Ishikawa (cell line): Measurements from ENCODE around the gene CACNA2D2.

ENCODE experiments used
- CEBPB ChIP-seq: IDR thresholded peaks from 2 replicates; pipeline ENCODE4 v1.6.1; 2012
- CREB1 ChIP-seq: IDR thresholded peaks from 2 replicates; pipeline ENCODE4 v1.6.1; 2012; ENCODE audit warnings: low read depth
- EGR1 ChIP-seq: IDR thresholded peaks from 2 replicates; pipeline ENCODE4 v1.6.1; 2012
- EP300 ChIP-seq: IDR thresholded peaks from 2 replicates; pipeline ENCODE4 v1.6.1; 2012; ENCODE audit warnings: borderline replicate concordance
- FOXM1 ChIP-seq: IDR thresholded peaks from 2 replicates; pipeline ENCODE4 v1.6.1; 2012; ENCODE audit warnings: low read depth, borderline replicate concordance
- MAX ChIP-seq: IDR thresholded peaks from 2 replicates; pipeline ENCODE4 v1.6.1; 2012
- NFIC ChIP-seq: IDR thresholded peaks from 2 replicates; pipeline ENCODE4 v1.6.1; 2012
- RAD21 ChIP-seq: IDR thresholded peaks from 2 replicates; pipeline ENCODE4 v1.6.1; 2012; ENCODE audit warnings: low read depth
- TAF1 ChIP-seq: IDR thresholded peaks from 2 replicates; pipeline ENCODE4 v1.6.1; 2012; ENCODE audit warnings: low read depth, mild to moderate bottlenecking
- TCF12 ChIP-seq: IDR thresholded peaks from 2 replicates; pipeline ENCODE4 v1.6.1; 2012; ENCODE audit warnings: low read depth
- TEAD4 ChIP-seq: IDR thresholded peaks from 2 replicates; pipeline ENCODE4 v1.6.1; 2012
- YY1 ChIP-seq: IDR thresholded peaks from 2 replicates; pipeline ENCODE4 v1.6.1; 2012; ENCODE audit warnings: low read depth
- ZBTB7A ChIP-seq: IDR thresholded peaks from 2 replicates; pipeline ENCODE4 v1.6.1; 2012; ENCODE audit warnings: low read depth
- TF ChIP-seq, protein P1 (sequence below): IDR thresholded peaks from 2 replicates; pipeline ENCODE4 v1.6.1; 2012; ENCODE audit warnings: low read depth, mild to moderate bottlenecking
- TF ChIP-seq, protein P2 (sequence below): IDR thresholded peaks from 2 replicates; pipeline ENCODE4 v1.6.1; 2012

The CACNA2D2 gene

GRCh38 chr3:50473768-50474167, 29.7 kb downstream of the CACNA2D2 start:
- TF ChIP-seq MAX (no peak), TEAD4 (no peak), NFIC (no peak), CEBPB (no peak), YY1 (no peak), EP300 (no peak), RAD21 (no peak), ZBTB7A (no peak), FOXM1 (no peak), TAF1 (no peak), TCF12 (no peak)
- TF ChIP-seq, protein P1, sequence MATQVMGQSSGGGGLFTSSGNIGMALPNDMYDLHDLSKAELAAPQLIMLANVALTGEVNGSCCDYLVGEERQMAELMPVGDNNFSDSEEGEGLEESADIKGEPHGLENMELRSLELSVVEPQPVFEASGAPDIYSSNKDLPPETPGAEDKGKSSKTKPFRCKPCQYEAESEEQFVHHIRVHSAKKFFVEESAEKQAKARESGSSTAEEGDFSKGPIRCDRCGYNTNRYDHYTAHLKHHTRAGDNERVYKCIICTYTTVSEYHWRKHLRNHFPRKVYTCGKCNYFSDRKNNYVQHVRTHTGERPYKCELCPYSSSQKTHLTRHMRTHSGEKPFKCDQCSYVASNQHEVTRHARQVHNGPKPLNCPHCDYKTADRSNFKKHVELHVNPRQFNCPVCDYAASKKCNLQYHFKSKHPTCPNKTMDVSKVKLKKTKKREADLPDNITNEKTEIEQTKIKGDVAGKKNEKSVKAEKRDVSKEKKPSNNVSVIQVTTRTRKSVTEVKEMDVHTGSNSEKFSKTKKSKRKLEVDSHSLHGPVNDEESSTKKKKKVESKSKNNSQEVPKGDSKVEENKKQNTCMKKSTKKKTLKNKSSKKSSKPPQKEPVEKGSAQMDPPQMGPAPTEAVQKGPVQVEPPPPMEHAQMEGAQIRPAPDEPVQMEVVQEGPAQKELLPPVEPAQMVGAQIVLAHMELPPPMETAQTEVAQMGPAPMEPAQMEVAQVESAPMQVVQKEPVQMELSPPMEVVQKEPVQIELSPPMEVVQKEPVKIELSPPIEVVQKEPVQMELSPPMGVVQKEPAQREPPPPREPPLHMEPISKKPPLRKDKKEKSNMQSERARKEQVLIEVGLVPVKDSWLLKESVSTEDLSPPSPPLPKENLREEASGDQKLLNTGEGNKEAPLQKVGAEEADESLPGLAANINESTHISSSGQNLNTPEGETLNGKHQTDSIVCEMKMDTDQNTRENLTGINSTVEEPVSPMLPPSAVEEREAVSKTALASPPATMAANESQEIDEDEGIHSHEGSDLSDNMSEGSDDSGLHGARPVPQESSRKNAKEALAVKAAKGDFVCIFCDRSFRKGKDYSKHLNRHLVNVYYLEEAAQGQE: no peak

- TF ChIP-seq MAX (no peak), NFIC (no peak), CREB1 (no peak)
These were observed 30.5 kb downstream of the CACNA2D2 start for GRCh38 chr3:50472958-50473357.

GRCh38 chr3:50470658-50471057, 32.8 kb downstream of the CACNA2D2 start:
- no peak for TF ChIP-seq CEBPB
- TF ChIP-seq NFIC: no peak
- TF ChIP-seq, protein P1: no peak
- no peak for TF ChIP-seq TAF1
- TF ChIP-seq CREB1: no peak
- no peak for TF ChIP-seq TEAD4

GRCh38 chr3:50467919-50468318, 35.5 kb downstream of the CACNA2D2 start:
- TF ChIP-seq, protein P2, sequence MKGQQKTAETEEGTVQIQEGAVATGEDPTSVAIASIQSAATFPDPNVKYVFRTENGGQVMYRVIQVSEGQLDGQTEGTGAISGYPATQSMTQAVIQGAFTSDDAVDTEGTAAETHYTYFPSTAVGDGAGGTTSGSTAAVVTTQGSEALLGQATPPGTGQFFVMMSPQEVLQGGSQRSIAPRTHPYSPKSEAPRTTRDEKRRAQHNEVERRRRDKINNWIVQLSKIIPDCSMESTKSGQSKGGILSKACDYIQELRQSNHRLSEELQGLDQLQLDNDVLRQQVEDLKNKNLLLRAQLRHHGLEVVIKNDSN: no peak
- TF ChIP-seq TAF1: no peak
- no peak for TF ChIP-seq MAX
- TF ChIP-seq, protein P1: no peak
- no peak for TF ChIP-seq EP300
- no peak for TF ChIP-seq YY1
- TF ChIP-seq ZBTB7A: no peak
- no peak for TF ChIP-seq NFIC
- no peak for TF ChIP-seq CREB1
- TF ChIP-seq RAD21: no peak
- no peak for TF ChIP-seq CEBPB
- no peak for TF ChIP-seq TCF12
- TF ChIP-seq EGR1: no peak

DNA sequence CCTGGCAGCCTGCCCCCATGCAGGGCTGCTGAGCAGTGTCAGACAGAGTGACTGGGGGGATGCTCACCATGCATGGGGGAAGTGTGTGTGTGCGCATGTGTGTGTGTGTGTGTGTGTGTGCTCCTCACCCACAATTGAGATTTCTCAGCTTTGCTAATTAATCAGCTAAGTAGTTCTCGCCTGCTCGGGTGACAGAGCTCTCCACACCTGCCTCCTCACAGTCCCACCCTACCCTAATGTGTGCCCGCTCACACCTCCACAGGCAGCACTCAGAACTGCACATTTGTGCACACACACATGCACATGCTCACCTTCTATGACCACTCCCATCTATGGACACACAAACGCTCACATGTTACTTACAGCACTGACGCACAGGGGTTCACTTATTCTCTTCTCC, 37.3 kb downstream of the CACNA2D2 start:
- TF ChIP-seq RAD21: no peak
- TF ChIP-seq MAX: no peak
- TF ChIP-seq FOXM1: no peak
- TF ChIP-seq TCF12: no peak
- TF ChIP-seq EP300: no peak
- no peak for TF ChIP-seq ZBTB7A
- TF ChIP-seq TAF1: no peak
- no peak for TF ChIP-seq YY1
- no peak for TF ChIP-seq CEBPB
- TF ChIP-seq, protein P2: no peak
- no peak for TF ChIP-seq NFIC
- no peak for TF ChIP-seq EGR1
- TF ChIP-seq TEAD4: no peak
- TF ChIP-seq, protein P1: no peak
